ENCODE data around the gene SDF2L1. TPM values are rescaled to one million over a fixed set of nuclear protein-coding genes. Genes with fewer than 3 reads are reported as not detected.

Gene SDF2L1
- total and polyA plus RNA-seq, 2 donors (not counting 3 experiments of a cell fraction or from before 2014, with no cell fraction given), result 66.7 to 79.5 TPM

GRCh38 chr22:21685164-21685513, 43.0 kb downstream of the SDF2L1 start:
- no peaks in the 10 kb centered on the region for H3K9me1 ChIP-seq (replicated peaks; ENCODE audit: control insufficient read depth, extremely low read depth, insufficient read depth, low read length)
- no peaks in the 10 kb centered on the region for H3K4me1 ChIP-seq (ENCODE audit: control insufficient read depth, extremely low read depth, insufficient read depth, low read length)
- no peak overlapping the region for H3K4me3 ChIP-seq (replicated peaks in 1 of 3; ENCODE audit: insufficient read depth in 1 of 3, low read depth in 1 of 3, low read length in 3 of 3)
- POLR2A ChIA-PET, result no interaction called here
- DNase-seq (ENCODE audit: low read depth, low spot score), result no peak
- dilution Hi-C loops (cut with MboI; ENCODE audit: extremely low pct_ligation_motif_present, low sequenced_read_pairs) (no loop called here), intact Hi-C loops (cut with micrococcal nuclease) (no loop called here)
- no peak overlapping the region for H2AFZ ChIP-seq (ENCODE audit: low read depth, low read length)
- H3K27ac ChIP-seq (ENCODE audit: insufficient read depth, low read depth, low read length), result no peak overlapping the region
- no peaks in the 10 kb centered on the region for H3K27me3 ChIP-seq (ENCODE audit: control insufficient read depth in 2 of 2, insufficient read depth in 2 of 2, low read length in 2 of 2)
- H3K4me2 ChIP-seq (ENCODE audit: insufficient read depth, low read length), result no peak overlapping the region
- no peaks in the 10 kb centered on the region for H3K79me2 ChIP-seq (ENCODE audit: control insufficient read depth, insufficient read depth, low read length)
- H4K20me1 ChIP-seq (replicated peaks; ENCODE audit: control insufficient read depth, extremely low read depth, insufficient read depth, low read length), result no peaks in the 10 kb centered on the region
- H3K36me3 ChIP-seq (ENCODE audit: control insufficient read depth in 2 of 2, extremely low read depth in 1 of 2, insufficient read depth in 2 of 2, low read length in 2 of 2), result peaks cover 0 to 45% of the 10 kb centered on the region in 2 experiments
- BruUV-seq (replicated peaks), result no TSS peak
- TF ChIP-seq CTCF (IDR thresholded peaks at IDR 0.05; ENCODE audit: extremely low read depth in 1 of 2, insufficient read depth in 1 of 2, low read depth in 1 of 2, low read length in 2 of 2), result no peak
- no peak for TF ChIP-seq EZH2 (IDR thresholded peaks at IDR 0.05; ENCODE audit: borderline replicate concordance, low read depth, low read length, severe bottlenecking)
- no peak for TF ChIP-seq POLR2AphosphoS5 (IDR thresholded peaks at IDR 0.05; ENCODE audit: insufficient read depth, low read depth, low read length)
- TF ChIP-seq JUN (IDR thresholded peaks at IDR 0.05; ENCODE audit: borderline replicate concordance, insufficient read depth, insufficient read length, low read depth), result no peak
- no peak for TF ChIP-seq GATA2 (IDR thresholded peaks at IDR 0.05; ENCODE audit: insufficient read depth, insufficient read length, low read depth, low read length)
- CTCF ChIA-PET, result interaction anchor here (0.8 to 1.3 kb wide), 2 partner anchors 10 to 41 kb away, joined by 3 read pairs; no protein-coding TSS in a partner anchor
- no peak overlapping the region for H3K9ac ChIP-seq (replicated peaks; ENCODE audit: extremely low read depth, insufficient read depth, low read length)
- FAIRE-seq, result no peak
- H3K9me3 ChIP-seq (replicated peaks; ENCODE audit: control insufficient read depth, insufficient read depth, low read length), result no peaks in the 10 kb centered on the region

GRCh38 chr22:21686193-21686608, 44.1 kb downstream of the SDF2L1 start:
- no peaks in the 10 kb centered on the region for H3K27me3 ChIP-seq (ENCODE audit: control insufficient read depth in 2 of 2, insufficient read depth in 2 of 2, low read length in 2 of 2)
- intact Hi-C loops (cut with micrococcal nuclease), result no loop called here
- ChIA-PET CTCF (no interaction called here), POLR2A (no interaction called here)
- FAIRE-seq (no peak), DNase-seq (ENCODE audit: low read depth, low spot score) (no peak)
- no peak overlapping the region for H2AFZ ChIP-seq (ENCODE audit: low read depth, low read length)
- H3K9me1 ChIP-seq (replicated peaks; ENCODE audit: control insufficient read depth, extremely low read depth, insufficient read depth, low read length), result no peaks in the 10 kb centered on the region
- no peak overlapping the region for H3K9ac ChIP-seq (replicated peaks; ENCODE audit: extremely low read depth, insufficient read depth, low read length)
- no peaks in the 10 kb centered on the region for H3K4me1 ChIP-seq (ENCODE audit: control insufficient read depth, extremely low read depth, insufficient read depth, low read length)
- H3K4me3 ChIP-seq (replicated peaks in 1 of 3; ENCODE audit: insufficient read depth in 1 of 3, low read depth in 1 of 3, low read length in 3 of 3), result no peak overlapping the region
- no peak overlapping the region for H3K27ac ChIP-seq (ENCODE audit: insufficient read depth, low read depth, low read length)
- H4K20me1 ChIP-seq (replicated peaks; ENCODE audit: control insufficient read depth, extremely low read depth, insufficient read depth, low read length), result no peaks in the 10 kb centered on the region
- BruUV-seq (replicated peaks), result no TSS peak
- dilution Hi-C loops (cut with MboI; ENCODE audit: extremely low pct_ligation_motif_present, low sequenced_read_pairs), result no loop called here
- peaks cover 0 to 45% of the 10 kb centered on the region in 2 experiments for H3K36me3 ChIP-seq (ENCODE audit: control insufficient read depth in 2 of 2, extremely low read depth in 1 of 2, insufficient read depth in 2 of 2, low read length in 2 of 2)
- TF ChIP-seq MYC (IDR thresholded peaks at IDR 0.05; ENCODE audit: low read depth, low read length), result no peak
- TF ChIP-seq GATA2 (IDR thresholded peaks at IDR 0.05; ENCODE audit: insufficient read depth, insufficient read length, low read depth, low read length), result no peak
- TF ChIP-seq MAX (IDR thresholded peaks at IDR 0.05; ENCODE audit: insufficient read depth, insufficient read length), result no peak
- TF ChIP-seq POLR2AphosphoS5 (IDR thresholded peaks at IDR 0.05; ENCODE audit: insufficient read depth, low read depth, low read length), result no peak
- TF ChIP-seq JUN (IDR thresholded peaks at IDR 0.05; ENCODE audit: borderline replicate concordance, insufficient read depth, insufficient read length, low read depth), result no peak
- no peak for TF ChIP-seq FOS (IDR thresholded peaks at IDR 0.05; ENCODE audit: borderline replicate concordance, insufficient read depth, low read length)
- TF ChIP-seq EZH2 (IDR thresholded peaks at IDR 0.05; ENCODE audit: borderline replicate concordance, low read depth, low read length, severe bottlenecking), result no peak
- no peak for TF ChIP-seq POLR2A (IDR thresholded peaks at IDR 0.05; ENCODE audit: low read depth, low read length)
- no peak for TF ChIP-seq CTCF (IDR thresholded peaks at IDR 0.05; ENCODE audit: extremely low read depth in 1 of 2, insufficient read depth in 1 of 2, low read depth in 1 of 2, low read length in 2 of 2)
- H3K9me3 ChIP-seq (replicated peaks; ENCODE audit: control insufficient read depth, insufficient read depth, low read length), result no peaks in the 10 kb centered on the region
- no peak overlapping the region for H3K4me2 ChIP-seq (ENCODE audit: insufficient read depth, low read length)
- H3K79me2 ChIP-seq (ENCODE audit: control insufficient read depth, insufficient read depth, low read length), result no peaks in the 10 kb centered on the region
